ENCODE data around the gene MIPEP.

MIPEP gene

DNA sequence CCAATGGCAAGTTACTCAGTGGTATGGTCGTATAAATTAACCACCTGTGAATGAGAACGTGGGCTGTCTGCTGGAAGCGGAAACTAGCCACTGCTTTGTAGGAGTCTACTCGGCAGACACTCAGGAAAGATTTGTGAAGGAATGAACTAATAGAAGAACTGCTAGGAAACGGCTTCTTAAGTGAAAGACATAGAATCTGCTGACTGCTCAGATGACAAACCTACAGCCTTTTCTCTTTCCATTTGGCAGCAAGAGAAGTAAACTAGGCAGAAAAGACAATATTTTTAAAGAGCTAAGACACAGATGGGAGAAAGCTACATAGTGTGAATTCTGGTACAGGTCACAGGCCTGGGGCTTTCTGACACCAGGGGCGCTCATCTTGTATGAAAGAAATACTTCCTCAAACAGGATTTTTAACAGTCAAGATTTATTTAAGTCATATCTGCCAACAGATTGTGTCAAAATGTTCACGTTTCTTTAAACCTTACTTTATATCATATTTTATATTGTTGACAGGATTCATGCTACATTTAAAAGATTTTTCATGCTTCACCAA lies 78.4 kb downstream of the MIPEP start:
- no peak for DNase-seq (ENCODE audit: low read depth in 3 of 3)

DNA sequence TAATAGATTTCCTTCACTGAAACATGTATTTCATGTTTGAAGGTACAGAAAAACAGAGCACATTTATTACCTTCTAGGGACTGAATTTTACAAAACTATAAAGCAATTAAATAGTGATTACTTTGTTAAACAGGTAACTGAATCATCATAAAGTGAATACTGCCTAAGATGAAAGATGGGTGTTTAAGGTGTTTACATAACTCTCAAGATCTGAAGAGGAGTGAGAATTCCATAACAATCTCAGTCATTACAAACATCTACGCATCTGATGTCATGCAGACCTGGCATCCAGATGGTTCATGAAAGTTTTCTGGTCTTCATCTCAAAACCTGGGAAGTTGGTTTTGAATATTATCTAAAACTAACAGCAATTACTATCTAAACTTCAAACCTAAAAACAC lies 80.4 kb downstream of the MIPEP start:
- no peak for DNase-seq (ENCODE audit: low read depth in 3 of 3)

DNA sequence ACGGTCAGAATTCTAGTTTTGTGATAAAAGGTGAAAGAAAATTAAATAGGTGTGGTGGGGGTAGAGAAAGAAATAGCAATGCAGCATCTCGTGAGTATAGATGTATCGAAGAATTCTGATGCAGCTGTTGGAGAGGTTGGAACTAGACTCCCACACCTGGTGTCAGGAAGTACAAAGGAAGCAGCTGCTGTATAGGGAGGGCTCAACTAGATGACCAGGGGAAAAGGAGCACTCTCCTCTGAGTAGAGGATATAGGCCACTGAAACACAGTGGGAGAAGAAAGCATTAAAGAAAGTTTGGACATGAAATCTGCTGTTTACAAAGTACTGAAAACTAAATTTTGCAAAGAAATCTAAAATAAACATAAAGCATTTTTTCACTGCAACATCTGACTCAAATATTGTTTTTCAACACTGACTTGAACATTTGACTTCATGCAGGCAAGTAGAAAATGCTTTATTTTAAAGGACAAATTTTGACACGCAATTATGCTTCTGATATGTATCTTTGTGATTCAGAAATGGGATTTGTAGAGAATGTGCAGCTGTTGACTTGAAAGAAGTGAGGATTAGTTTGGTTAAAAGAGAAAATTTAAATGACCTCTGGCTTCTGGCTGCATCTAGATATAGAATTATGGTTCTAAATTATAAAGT lies 82.2 kb downstream of the MIPEP start:
- no peak for DNase-seq (ENCODE audit: low read depth in 3 of 3)

DNA sequence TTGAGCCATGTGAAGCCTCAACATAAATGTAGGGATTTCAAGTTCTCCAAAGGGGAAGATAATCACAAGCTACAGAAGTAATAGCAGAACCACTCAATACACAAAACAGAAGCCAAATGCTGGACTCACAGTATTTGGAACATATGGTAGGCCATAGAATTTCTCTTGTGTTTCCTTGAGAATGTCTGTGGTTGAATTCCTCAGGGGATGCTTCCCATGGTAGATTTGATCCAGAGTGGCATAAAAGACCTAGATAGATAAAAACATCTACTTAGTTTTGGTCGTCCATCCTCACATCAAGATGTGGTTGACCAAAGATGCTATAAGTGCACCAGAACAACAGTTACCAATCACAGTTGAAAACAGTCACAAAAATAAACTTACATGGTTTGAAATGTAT lies 83.4 kb downstream of the MIPEP start:
- DNase-seq (ENCODE audit: low read depth in 3 of 3) = no peak

DNA sequence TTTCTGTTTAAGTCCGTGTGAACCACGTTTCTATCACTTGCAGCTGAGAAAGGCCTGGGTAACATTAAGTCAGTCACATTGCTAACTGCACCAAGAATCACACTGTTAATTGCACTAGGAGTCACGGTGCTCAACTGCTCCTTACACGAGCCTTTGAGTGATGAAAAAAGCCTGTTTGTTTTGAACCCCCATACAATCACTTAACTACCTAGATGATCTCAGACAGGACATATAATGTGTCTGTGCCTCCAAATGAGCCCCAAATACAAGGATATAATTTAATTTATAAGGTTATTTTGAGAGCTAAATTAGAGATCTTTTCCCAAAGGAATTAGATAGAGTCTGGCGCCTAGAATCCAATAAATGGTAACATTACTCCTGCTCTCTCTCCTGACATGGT lies 84.1 kb downstream of the MIPEP start:
- no peak for DNase-seq (ENCODE audit: low read depth in 3 of 3)

DNA sequence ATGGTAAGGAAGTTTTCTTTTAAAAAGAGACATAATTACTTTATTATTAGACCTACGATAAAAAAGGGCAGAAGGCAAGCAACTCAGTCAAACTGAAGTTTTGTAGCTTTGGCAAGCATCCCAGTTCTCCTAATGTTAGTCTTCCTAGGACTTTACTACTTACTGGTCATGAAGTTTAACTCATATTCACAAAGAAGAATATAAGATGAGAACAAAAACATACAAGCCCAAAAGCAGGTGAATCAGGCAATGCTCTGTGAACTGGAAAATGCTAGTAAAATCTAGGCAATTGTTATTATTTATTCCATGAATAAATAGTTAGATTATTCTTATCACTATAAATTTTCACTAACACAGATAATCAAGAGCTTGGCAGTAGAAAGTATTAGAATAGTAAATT lies 85.0 kb downstream of the MIPEP start:
- DNase-seq (ENCODE audit: low read depth in 3 of 3) = no peak

DNA sequence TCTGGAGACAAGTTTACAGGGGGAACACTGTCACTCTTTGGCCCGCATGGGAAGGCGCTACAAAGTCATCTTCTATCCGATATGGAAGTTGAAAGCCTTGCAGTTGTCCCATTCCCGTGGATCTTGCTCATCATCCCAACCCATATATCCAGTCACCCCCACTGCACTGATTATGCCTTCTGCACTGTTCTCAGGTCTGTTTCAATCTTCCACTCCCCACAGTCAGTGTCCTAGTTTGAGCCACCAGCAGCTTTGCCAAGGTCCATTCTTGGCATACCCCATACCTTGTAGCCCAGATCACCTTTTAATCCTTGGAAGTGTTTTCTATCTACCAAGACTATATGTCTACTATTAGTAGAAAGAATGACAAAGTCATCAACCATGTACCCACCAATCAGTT lies 88.1 kb downstream of the MIPEP start:
- no peak for DNase-seq (ENCODE audit: low read depth in 3 of 3)

DNA sequence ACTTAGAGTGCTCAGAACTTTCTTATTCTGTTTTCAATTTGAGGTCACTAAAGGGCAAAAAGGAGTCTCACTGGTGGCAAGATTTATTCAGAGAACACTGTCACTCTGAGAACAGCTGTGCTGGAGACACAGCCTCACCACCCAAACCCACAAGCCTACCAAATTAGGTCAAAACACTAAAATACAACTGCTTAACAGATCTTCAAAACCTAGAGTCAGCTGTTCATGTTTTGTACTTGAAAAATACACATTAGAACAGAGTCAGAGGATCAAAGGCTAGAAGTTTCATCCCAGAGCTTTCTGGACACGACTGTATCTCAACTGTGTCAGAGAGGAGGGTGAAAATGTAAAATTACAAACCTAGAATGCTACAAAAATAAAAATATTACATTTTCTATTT lies 89.3 kb downstream of the MIPEP start:
- DNase-seq (ENCODE audit: low read depth in 3 of 3) = no peak

DNA sequence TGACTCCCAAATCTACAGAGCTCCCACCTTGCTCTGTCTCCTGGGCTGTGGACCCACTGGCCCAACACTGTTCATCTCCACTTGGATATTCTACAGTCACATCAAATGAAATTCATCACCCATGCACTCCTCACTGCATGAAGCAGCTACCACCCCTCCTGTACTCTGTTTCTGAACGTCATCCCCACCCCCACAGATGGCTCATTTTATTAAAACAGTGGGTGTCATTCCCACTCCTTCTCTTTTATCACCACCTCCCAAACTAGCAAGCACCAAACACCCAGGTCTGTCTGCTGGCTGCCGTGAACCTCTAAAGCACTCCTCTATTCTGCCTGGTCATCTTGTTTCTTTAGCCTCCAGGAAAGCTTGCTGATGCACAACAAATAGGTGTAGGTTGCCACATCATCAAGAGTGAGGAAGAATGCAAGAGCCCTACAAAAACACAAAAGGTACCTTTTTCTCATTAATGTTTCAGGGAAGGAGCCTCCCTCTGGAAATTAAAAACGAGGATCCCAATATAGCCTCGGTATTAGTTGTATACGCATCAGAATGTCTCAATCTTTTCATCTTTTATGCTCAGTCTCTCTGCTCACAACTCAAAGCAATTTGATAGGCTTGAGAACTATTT lies 91.8 kb downstream of the MIPEP start:
- DNase-seq (ENCODE audit: low read depth in 3 of 3) = no peak

DNA sequence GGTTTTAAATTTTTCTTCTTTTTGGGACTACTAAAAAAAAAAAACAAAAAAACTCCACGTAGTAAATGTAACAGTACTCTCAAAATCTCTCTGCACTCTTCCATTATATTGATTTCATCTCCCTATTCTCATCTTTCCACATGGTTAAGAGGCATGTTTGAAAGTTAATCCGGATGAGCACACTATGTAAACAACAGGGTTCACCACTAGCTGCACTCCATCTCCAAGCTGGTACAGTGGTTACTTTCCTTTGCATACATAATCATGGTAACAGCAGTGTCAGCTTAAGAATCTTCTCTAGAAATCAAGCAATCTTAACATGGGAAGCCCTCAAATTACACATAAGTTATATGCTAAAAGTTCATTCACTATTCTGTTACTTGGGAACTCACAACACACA lies 92.6 kb downstream of the MIPEP start:
- DNase-seq (ENCODE audit: low read depth in 3 of 3) = no peak

DNA sequence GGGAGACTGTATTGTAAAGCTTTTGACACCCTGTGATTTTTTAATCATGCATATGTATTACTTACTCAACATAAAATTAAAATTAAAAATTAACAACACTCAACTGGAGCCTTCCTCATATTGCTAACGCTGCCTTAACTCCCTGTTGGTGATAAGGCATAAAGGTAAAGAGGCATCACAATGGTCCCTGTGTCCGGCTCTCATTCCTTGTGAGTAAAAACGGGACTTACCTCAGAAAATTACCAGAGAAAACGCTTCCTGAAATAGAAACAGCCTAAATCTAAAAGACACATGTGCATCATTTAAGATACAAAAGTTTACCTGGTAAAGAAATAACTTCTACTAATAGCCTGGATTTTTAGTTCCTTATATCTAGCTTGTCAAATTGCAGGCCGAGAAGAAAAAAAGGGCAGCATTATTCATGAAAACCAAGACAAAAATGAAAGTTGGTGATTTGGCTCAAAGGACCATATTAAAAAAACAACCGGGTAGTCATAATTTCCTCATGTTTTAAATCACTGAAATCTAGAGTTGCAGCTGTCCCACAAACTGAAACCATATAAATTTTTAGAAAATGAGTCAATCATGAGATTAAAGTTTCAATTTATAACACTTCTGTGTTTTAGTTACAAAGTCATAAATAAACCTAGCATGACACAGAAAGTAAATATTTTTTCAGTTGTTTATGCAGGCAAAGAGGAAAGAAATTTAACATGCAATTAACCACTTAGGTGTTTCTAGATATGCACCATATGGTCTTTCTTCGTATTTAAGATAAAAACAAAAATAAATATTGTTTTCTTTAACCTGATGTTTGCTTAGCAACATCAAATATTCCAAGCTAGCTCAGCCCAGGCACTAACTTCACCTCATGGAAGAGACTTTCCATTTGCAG lies 94.7 kb downstream of the MIPEP start:
- no peak for DNase-seq (ENCODE audit: low read depth in 3 of 3)

DNA sequence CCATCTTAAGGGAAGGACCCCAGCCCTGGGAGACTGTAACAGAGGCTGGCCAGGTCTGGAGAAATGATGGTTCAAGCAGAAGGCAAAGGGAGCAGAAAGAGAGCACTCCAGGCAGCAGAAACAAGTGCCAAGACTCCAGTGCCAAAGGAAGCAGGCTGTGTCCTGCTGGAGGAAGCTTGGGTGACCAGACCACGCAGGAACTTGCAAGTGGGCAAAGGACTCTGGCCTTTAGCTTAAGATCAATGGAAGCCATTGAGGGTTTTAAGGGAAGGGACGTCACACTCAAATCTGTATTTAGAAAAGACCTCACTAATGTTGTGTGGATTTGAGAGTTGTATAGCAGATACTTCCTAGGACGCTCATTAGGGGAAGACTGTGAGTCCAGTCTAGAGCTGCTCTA lies 95.5 kb downstream of the MIPEP start:
- no peak for DNase-seq (ENCODE audit: low read depth in 3 of 3)

DNA sequence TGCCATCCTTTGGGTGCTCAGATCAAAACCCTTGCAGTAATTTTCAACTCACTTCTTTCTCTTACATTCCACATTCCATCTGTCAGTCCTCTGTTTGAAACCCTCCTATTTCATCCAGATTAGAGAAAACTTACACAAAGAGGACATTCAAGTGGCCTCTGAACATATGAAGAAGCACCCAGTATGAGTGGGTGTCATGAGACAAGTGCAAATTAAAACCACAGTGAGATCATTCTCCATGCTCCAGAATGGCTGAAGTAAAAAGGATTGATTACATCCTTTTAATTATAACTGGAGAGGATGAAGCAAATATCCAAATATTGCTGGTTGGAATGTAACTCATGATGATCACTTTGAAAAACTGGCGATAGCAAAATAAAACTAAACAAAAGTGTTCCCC lies 96.5 kb downstream of the MIPEP start:
- DNase-seq (ENCODE audit: low read depth in 3 of 3) = no peak

DNA sequence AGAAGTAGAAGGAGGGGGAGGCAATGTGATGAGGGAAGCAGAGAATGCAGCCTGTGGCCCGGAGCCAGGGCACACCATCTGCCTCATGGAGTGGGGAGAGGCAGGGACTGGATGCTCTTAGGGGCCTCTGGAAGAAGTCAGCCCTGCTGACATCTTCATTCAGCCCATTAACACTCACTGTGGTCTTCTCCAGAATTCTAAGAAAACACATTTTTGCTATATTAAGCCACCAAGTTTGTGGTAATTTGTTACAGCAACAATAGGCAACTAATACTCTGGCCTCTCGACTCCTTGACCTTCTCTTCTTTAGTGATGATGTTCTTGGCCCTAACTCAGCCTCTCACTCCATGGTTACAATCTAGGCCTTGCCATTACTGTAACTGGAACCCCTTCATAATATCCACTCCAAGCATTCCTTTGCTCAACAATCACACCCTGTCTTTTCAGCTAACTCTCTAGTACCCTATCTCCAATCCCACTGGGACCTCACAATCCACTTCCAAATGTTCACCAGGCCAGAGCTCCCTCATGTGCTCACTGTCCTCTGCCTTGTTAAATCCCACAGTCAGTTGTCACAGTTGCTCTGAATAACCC lies 98.5 kb downstream of the MIPEP start:
- no peak for DNase-seq (ENCODE audit: low read depth in 3 of 3)

DNA sequence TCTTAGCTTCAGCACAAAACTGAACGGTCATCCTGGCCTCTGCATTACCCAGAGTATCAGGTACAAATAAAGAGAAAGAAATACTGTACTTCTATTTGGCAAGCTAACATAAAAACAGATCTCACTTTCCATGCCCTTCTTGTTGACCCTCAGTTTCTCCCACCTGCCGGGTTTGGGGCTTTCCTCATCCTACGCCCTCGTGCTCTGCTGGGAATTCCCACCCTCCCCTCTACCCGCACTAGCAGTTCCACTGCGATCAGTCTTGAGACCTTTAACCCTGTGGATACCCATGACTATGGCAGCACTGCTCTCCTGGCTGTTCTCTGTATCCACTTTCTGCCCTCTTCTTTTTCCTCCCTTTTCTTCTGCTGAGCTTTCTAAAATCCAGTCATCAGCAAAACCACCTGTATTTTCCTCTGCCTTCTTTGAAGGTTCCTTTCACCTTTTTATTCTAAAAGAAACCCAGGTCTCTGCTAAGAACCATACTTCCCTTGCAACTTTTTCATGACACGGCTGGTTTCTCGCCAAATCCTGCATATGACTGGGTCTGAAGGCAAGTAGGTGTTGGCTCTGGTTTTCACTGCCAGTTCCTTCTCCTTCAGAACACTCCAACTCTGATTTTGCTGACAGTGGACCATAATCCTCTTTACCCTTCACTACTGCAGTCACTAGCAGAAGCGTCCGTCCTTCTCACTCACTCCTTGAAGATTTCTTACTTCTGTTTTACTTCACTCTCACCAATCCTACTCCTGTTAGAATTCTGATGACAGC lies 99.4 kb downstream of the MIPEP start:
- DNase-seq (ENCODE audit: low read depth in 3 of 3) = no peak

DNA sequence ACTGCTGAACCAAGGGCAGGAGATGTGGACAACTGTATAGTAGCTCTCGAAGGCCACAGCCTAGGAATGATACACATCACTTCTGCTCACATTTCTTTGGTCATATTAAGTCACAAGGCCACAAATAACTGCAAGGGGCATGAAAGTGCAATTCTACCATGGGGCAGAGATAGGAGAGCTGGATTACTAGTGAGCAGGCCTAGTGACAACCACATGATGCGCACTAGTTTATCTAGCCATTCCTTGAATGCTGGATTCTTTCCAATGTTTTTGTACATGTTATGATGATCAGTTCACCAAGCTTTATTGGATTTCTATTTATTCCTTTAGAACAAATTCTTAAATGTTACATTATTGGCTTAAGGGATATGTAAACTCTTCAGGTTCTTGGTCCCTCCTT lies 100.7 kb downstream of the MIPEP start:
- no peak for DNase-seq (ENCODE audit: low read depth in 3 of 3)

DNA sequence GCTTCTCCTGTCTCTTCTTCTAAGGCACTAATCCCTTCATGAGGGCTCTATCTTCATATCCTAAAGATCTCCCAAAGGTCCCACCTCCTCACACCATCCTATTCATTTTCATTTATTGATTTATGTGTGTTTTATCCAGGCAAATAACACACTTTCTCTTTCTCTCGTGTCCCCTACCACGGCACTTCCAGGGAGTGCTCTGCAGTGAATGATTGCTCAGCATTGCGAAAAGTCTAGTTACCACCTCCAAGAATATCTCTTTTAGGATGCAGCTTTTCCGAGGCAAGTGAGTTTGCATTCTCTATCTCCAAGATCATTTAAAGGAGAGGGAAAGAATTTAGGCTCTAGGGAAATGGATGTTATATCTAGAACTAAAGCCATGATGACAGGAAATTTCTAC lies 101.7 kb downstream of the MIPEP start:
- DNase-seq (ENCODE audit: low read depth in 3 of 3) = no peak

DNA sequence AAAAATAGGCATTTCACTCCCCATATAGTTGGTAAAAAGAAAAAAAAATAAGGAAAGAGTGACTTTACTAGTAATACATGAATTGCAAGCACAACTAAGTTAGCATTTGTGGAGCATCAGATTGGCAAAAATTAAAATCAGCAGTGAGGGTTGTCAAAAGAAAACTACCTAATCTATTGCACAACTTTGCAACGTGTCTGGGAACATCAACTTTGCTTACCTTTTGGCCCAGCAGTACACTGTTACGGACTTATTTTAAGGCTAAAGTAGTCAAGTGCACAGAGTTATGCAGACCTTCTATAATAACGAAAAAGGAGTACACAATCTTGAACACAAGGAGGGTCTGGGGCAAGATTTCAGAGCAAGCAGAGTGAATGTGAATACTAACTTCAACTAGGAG lies 102.6 kb downstream of the MIPEP start:
- DNase-seq (ENCODE audit: low read depth in 3 of 3) = no peak

DNA sequence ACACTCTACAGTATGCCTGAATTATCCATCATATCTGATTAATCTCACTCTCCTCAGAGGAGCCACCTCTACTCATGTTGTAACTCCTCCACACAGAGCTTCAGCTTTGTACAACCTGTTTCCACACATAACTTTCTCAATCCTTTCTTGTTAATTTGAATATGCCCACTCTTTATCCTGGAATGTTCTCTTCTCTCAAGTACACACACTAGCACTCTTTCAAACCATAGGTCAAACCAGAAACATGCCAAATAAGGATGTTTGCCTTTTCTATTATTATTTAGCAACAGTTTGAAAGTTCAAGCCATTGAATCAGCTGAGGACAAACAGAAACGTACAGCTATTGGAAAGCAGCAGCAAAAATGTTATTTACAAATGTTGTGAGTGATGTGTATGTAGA lies 110.3 kb downstream of the MIPEP start:
- DNase-seq (ENCODE audit: low read depth in 3 of 3) = no peak

DNA sequence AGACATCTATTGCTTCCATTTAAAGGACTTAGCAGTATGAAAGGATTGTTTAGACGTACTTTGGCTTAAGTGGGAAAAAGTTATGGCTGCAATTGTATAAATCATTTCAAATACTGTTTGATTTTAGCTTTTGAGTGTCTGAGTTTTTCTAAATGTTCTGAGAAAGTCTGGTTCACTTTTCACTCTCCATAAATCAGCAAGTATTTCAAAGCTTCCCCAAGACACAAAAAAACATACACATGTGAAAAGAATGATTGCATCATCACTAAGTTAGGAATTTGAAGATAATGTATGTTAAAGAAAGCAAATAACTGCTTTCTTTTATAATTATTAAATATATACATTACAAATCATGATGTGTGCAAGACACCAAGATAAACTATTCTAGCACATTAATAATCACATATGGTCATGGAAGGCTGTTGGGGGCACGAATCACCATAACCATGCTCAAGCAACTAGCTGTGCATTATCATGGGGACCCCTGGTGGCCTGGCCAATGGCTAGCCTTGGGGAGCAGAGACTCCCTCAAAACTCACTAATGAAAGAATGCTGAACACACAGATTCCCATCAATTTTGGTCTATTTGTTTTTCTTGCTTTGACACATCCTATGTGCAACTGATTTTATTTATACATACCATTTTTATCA lies 111.1 kb downstream of the MIPEP start:
- no peak for DNase-seq (ENCODE audit: low read depth in 3 of 3)

DNA sequence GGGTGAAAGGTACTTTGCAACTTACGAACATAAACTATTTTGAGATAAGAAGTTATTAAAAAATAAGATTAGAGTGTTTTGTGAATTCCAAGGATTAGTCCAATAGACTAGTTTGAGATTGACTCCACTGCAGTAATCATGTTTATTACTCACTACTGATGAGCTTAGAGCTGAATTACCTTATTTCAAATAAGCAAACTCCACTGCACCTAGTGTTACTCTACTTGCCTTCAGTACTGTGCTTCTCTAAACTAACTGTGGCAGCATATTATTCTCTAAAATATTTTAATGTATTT lies 111.7 kb downstream of the MIPEP start:
- DNase-seq (ENCODE audit: low read depth in 3 of 3) = no peak
